PFSK-1 (cell line): Measurements from ENCODE around the gene ABCC6. TPM values are rescaled to one million over a fixed set of nuclear protein-coding genes. Genes with fewer than 3 reads are reported as not detected.
"Not testable (repeated sequence)": the region's sequence is repeated elsewhere in the genome, so short reads cannot be mapped to it uniquely, and the experiment has no call there.

Experiments
- FOXP2 ChIP-seq: optimal IDR thresholded peaks from 2 replicates; pipeline ENCODE3; 2011; ENCODE audit warnings: borderline replicate concordance, control low read depth, inconsistent platforms; ENCODE audit not compliant: insufficient read depth; ENCODE audit errors: extremely low read length, extremely low read depth
- POLR2AphosphoS5 ChIP-seq: IDR thresholded peaks from 2 replicates; pipeline ENCODE4 v1.6.1; 2012; ENCODE audit warnings: low read depth, mild to moderate bottlenecking, control low read depth, low read length, moderate library complexity
- SIN3A ChIP-seq: IDR thresholded peaks from 2 replicates; pipeline ENCODE4 v1.6.1; 2012; ENCODE audit warnings: mild to moderate bottlenecking, low read length, moderate library complexity, borderline replicate concordance; ENCODE audit not compliant: insufficient read depth
- TAF1 ChIP-seq: IDR thresholded peaks from 2 replicates; pipeline ENCODE4 v1.6.1; 2012; ENCODE audit warnings: low read length, control low read depth, borderline replicate concordance; ENCODE audit not compliant: insufficient read depth
- polyA plus RNA-seq: library from polyadenylated mRNA; unstranded; fragments of >200 nt; gene quantifications from one replicate; pipeline ENCODE4 v1.2.1, GENCODE V29; 2012; ENCODE audit warnings: low read depth, missing spikeins; ENCODE audit not compliant: insufficient read length
- TF ChIP-seq, protein P1 (sequence below), 2 experiments: IDR thresholded peaks; 2 replicates each; pipeline versions ENCODE4 v1.6.1 to v1.8.0; 2011 to 2012; ENCODE audit warnings: low read depth in 2 of 2, low read length in 2 of 2, control low read depth in 1 of 2, inconsistent platforms in 1 of 2, mild to moderate bottlenecking in 1 of 2, moderate library complexity in 1 of 2; ENCODE audit not compliant: insufficient read depth in 1 of 2

The ABCC6 gene
- 0.14 TPM for polyA plus RNA-seq

DNA sequence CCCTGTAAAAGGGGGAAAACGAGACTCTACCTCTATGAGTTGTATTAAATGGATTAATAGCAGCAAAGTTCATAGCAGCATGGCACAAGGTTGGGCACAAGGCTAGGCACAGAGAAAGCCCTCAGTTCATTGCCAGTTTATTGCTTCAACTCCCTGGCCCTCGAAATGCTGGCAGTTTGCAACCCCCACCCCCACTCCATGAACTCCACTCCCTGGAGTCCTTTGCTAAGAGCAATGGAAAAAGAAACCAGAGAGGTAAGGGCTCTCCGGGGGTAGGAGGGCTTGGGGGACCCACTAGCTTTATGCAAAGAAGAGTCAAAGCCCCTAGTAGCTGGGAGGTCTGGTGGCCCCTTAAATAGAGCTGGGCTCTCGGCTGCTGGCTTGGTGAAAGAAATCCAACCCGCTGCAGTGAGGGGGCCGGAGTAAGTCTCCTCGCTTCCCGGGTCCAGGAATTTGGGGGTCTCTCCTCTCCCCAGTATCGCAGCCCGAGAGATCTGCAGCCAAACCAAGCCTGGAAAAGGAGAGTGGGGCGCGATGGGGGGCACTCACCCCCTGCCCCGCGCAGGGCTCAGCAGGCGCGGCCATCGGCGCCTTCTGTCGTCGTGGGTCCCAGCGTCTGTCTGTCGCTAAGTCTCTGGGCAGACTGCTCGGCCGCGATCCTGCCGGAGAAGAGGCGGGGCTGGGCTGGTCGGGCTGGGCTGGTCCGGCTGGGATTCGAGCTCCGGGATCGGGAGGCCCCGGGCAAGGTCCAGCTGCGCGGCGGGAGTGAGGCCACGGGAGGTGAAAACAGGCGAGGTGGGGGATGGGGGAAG is at the start of gene ABCC6:
Gene ABCC6 (minus strand): TSS at position 645 of the 812 bp plus-strand sequence. CDS start 60 bp downstream, at position 585.
- TF ChIP-seq TAF1, SIN3A: not testable (repeated sequence)
- TF ChIP-seq, protein P1, sequence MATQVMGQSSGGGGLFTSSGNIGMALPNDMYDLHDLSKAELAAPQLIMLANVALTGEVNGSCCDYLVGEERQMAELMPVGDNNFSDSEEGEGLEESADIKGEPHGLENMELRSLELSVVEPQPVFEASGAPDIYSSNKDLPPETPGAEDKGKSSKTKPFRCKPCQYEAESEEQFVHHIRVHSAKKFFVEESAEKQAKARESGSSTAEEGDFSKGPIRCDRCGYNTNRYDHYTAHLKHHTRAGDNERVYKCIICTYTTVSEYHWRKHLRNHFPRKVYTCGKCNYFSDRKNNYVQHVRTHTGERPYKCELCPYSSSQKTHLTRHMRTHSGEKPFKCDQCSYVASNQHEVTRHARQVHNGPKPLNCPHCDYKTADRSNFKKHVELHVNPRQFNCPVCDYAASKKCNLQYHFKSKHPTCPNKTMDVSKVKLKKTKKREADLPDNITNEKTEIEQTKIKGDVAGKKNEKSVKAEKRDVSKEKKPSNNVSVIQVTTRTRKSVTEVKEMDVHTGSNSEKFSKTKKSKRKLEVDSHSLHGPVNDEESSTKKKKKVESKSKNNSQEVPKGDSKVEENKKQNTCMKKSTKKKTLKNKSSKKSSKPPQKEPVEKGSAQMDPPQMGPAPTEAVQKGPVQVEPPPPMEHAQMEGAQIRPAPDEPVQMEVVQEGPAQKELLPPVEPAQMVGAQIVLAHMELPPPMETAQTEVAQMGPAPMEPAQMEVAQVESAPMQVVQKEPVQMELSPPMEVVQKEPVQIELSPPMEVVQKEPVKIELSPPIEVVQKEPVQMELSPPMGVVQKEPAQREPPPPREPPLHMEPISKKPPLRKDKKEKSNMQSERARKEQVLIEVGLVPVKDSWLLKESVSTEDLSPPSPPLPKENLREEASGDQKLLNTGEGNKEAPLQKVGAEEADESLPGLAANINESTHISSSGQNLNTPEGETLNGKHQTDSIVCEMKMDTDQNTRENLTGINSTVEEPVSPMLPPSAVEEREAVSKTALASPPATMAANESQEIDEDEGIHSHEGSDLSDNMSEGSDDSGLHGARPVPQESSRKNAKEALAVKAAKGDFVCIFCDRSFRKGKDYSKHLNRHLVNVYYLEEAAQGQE (IDR thresholded peaks at IDR 0.05; ENCODE audit: insufficient read depth in 1 of 2, low read depth in 2 of 2, low read length in 2 of 2), result not testable (repeated sequence)

DNA sequence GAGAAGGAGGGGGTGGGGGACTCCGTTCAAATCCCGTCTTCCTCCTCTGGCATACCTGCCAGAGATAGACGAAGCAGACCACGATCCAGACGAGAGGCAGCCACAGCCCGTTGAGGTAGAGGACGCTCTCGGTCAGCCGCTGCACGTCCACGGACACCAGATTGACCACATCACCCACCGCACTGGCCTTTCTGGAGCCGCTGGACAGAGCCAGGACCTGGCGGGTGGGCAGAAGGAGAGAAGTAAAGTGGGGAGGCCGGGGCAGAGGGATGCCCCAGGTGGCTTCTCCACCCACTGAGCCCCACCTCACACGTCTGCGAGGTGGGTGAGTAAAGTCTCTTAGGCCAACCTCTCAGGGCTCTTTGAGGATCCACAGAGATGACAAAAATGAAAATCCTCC is 25.3 kb downstream of the ABCC6 start:
- TF ChIP-seq, protein P1 (IDR thresholded peaks at IDR 0.05; ENCODE audit: insufficient read depth in 1 of 2, low read depth in 2 of 2, low read length in 2 of 2), result no peak
- TF ChIP-seq TAF1 (no peak), POLR2AphosphoS5 (no peak), FOXP2 (no peak), SIN3A (no peak)

DNA sequence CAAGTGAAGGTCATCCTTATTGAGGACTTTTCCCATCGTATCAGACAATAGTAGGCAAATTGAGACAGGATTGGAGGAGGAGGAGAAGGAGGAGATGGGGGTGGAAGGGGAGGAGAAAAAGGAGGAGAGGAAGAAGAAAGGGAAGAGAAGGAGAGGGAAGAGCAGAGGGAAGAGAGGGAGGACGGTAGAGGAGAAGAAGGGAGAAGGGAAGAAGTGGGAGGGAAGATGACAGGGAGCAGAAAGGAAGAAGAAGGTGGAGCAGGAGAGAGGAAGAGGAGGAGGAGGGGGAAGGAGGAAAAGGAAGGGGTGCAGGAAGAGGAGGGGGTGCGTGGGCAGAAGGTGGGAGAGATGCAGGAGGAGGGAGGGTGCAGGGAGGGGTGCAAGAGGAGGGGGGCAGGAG is 26.0 kb downstream of the ABCC6 start:
- TF ChIP-seq SIN3A (no peak), TAF1 (no peak), FOXP2 (no peak), POLR2AphosphoS5 (no peak)
- TF ChIP-seq, protein P1 (IDR thresholded peaks at IDR 0.05; ENCODE audit: insufficient read depth in 1 of 2, low read depth in 2 of 2, low read length in 2 of 2), result no peak

DNA sequence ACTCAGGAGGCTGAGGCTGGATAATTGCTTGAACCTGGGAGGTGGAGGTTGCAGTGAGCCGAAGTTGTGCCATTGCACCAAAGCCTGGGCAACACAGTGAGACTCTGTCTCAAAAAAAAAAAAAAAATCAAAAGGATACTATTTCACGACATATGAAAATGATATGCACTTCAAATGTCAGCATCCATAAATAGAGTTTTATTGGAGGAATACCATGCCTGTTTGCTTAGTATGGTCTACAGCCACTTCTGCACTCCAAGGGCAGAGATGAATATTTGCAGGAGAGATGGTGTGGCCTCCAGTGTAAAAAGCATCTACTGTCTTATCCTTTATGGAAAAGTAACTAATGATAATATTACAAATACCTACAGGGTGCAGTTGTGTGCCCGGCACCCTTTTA is 27.2 kb downstream of the ABCC6 start:
- TF ChIP-seq SIN3A (no peak), TAF1 (no peak)

DNA sequence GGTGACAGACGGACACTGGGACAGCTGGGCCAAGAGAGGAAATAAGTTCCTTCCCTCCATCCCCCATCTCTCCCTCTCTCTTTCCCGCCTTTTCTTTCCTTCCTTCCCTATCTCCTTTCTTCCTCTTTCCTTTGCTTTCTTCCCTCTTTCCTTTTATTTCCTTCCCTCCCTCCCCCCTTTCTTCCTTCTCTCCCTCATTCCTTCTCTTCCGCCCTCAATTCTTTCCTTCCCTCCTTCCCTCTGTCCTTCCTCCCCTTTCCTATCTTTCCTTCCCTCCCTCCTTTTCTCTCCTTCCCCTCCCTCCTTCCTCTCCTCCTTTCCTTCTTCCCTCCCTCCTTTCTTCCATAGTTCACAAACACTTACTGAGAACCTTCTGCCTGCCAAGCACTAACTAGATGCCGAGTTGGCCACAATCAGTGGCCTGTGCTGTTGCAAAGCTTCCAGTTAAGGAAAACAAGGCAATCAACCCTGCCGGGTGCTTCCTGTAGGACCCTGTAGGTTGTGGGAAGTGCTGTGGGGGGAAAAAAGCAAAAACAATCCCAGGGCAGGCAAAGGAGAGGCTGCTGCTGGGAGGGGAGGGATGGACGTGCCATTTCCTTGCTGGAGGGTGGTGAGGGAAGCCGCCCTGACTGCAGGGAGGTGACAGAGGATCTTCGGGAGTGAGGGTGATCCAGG is 31.7 kb downstream of the ABCC6 start:
- no peak for TF ChIP-seq FOXP2
- no peak for TF ChIP-seq SIN3A

DNA sequence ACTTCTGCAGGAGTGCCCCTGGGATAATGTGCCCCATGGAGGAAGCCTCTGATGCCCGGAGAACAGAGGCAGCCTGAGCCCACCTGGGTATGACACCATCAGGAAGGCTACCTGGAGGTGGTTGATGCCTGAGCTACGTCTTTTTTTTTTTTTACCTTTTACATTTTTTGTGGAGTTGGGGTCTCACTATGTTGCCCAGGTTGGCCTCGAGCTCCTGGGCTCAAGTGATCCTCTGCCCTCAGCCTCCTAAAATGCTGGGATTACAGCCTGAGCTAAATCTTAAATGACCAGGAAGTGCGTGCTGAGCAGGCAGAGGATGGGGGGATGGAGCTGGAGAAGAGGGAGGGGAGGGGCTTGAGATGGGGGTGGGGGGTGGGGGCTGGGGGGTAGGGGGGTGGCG is 32.7 kb downstream of the ABCC6 start:
- TF ChIP-seq, protein P1 (IDR thresholded peaks at IDR 0.05; ENCODE audit: insufficient read depth in 1 of 2, low read depth in 2 of 2, low read length in 2 of 2), result no peak
- TF ChIP-seq TAF1 (no peak), SIN3A (no peak), FOXP2 (no peak), POLR2AphosphoS5 (no peak)
